Aorta (tissue), 5 donors: ENCODE measurements around the gene PTPMT1. TPM values are rescaled to one million over a fixed set of nuclear protein-coding genes. Genes with fewer than 3 reads are reported as not detected.

Experiments used
- ATAC-seq: fragments of 200-7000 bp; cut with Tn5 transposase; one replicate; pipeline ENCODE4 v1.9.1; 2022; ENCODE audit warnings: moderate library complexity; ENCODE audit not compliant: low FRiP score
- DNase-seq, 2 donors: peaks; one replicate each; pipeline ENCODE4 v3.0.0-alpha.2; 2020
- H3K27ac ChIP-seq, 2 donors: one replicate each; pipeline ENCODE4 v1.5.1; 2013; ENCODE audit warnings: low read length in 2 of 2, mild to moderate bottlenecking in 2 of 2, moderate library complexity in 2 of 2, control low read depth in 1 of 2, inconsistent platforms in 1 of 2, low read depth in 1 of 2
- H3K27me3 ChIP-seq, 2 donors: one replicate each; pipeline ENCODE4 v1.6.1; 2013; ENCODE audit warnings: control low read depth in 1 of 2, low read length in 1 of 2, mild to moderate bottlenecking in 1 of 2, moderate library complexity in 1 of 2; ENCODE audit not compliant: insufficient read depth in 2 of 2, control insufficient read depth in 1 of 2
- H3K36me3 ChIP-seq, 2 donors: one replicate each; pipeline ENCODE4 v1.6.1; 2013; ENCODE audit warnings: control low read depth in 1 of 2, low read length in 1 of 2, mild to moderate bottlenecking in 1 of 2; ENCODE audit not compliant: insufficient read depth in 2 of 2, control insufficient read depth in 1 of 2
- H3K4me1 ChIP-seq, 2 donors: one replicate each; pipeline ENCODE4 v1.6.1; 2013; ENCODE audit warnings: low read length in 2 of 2, control low read depth in 1 of 2, mild to moderate bottlenecking in 1 of 2, moderate library complexity in 1 of 2; ENCODE audit not compliant: insufficient read depth in 2 of 2, control insufficient read depth in 1 of 2
- H3K4me3 ChIP-seq, 2 donors: one replicate each; pipeline ENCODE4 v1.5.1; 2013; ENCODE audit warnings: low read length in 2 of 2, control low read depth in 1 of 2, mild to moderate bottlenecking in 1 of 2
- H3K9me3 ChIP-seq: one replicate; pipeline ENCODE4 v1.6.1; 2013; ENCODE audit warnings: mild to moderate bottlenecking, low read length; ENCODE audit not compliant: control insufficient read depth
- WGBS, 2 donors: extraction: QIAGEN DNeasy Blood & Tissue Kit; methylation state at CpG; one replicate each; pipeline ENCODE4 v1.1.7; 2013; 5-methylcytosine and 5-hydroxymethylcytosine counted together
- intact Hi-C, 2 donors: fragments of 100-400 bp; cut with DNase I; formaldehyde crosslinking; loops; one replicate each; pipeline versions ENCODE4 v1.14.2 to v1.15.0; 2022
- polyA plus RNA-seq, 2 donors: library from polyadenylated mRNA; stranded (reverse); fragments of 200-250 nt; gene quantifications; one replicate each; pipeline ENCODE4 v1.2.3, GENCODE V29; 2013
- total RNA-seq, 2 donors: library from RNA; stranded (reverse); fragmentation: NEBNext Ultra II Directional; extraction: Animal tissue kit (Norgen Biotek cat#: 25700); gene quantifications; one replicate each; pipeline ENCODE4 v1.2.1, GENCODE V29; 2021
- donor health status: healthy with polysubstance abuse.
- donor health status: Bipolar disorder and iron deficiency.
- donor health status: DM: no; HTN: no; CAD: no.
- donor health status: DM: no; HTN: no; CAD: no.
- donor health status: DM: yes; HTN: yes; CAD: no.

PTPMT1 gene
- total and polyA plus RNA-seq, 4 donors: 25.6 to 51.5 (median 36.0) TPM

- WGBS, 2 donors: 58 to 60% methylated on average over 3 of the region's 3 CpGs
- no peaks in the 10 kb centered on the region for H3K4me1 ChIP-seq
- no peak overlapping the region for H3K4me3 ChIP-seq
- DNase-seq (no peak), ATAC-seq (no peak)
- H3K27me3 ChIP-seq: no peaks in the 10 kb centered on the region
- H3K27ac ChIP-seq: no peak overlapping the region
- intact Hi-C loops: no loop called here
- H3K36me3 ChIP-seq: no peaks in the 10 kb centered on the region
- no peaks in the 10 kb centered on the region for H3K9me3 ChIP-seq
These were observed 52.0 kb downstream of the PTPMT1 start for GRCh38 chr11:47617417-47617809.

- WGBS, 2 donors: 84 to 91% methylated on average over 2 of the region's 2 CpGs
- H3K27me3 ChIP-seq: no peaks in the 10 kb centered on the region
- no peaks in the 10 kb centered on the region for H3K9me3 ChIP-seq
- no peaks in the 10 kb centered on the region for H3K36me3 ChIP-seq
- intact Hi-C loops: no loop called here
- no peak overlapping the region for H3K4me3 ChIP-seq
- H3K4me1 ChIP-seq: no peaks in the 10 kb centered on the region
- no peak for ATAC-seq
- no peak overlapping the region for H3K27ac ChIP-seq
- no peak for DNase-seq
These were observed 55.5 kb downstream of the PTPMT1 start for GRCh38 chr11:47620836-47621378.

Other genes starting within 250 kb of the PTPMT1 start
- under 1 TPM; 0.15 to 0.42 TPM for gene MYBPC3, start 212.9 kb upstream of the PTPMT1 start, total RNA-seq
- gene MYBPC3, start 212.9 kb upstream of the PTPMT1 start, polyA plus RNA-seq: 1 to 10 TPM in 1 of 2 donors, under 1 TPM in 1; 0.03 to 1.9 TPM
- gene SPI1, start 187.1 kb upstream of the PTPMT1 start, total RNA-seq: 10 to 100 TPM; 41.0 to 56.0 TPM
- 10 to 100 TPM in 1 of 2 donors, 1 to 10 TPM in 1; 6.3 to 37.8 TPM for gene SPI1, start 187.1 kb upstream of the PTPMT1 start, polyA plus RNA-seq
- gene SLC39A13, start 157.0 kb upstream of the PTPMT1 start, total RNA-seq: 10 to 100 TPM; 75.1 to 88.9 TPM
- 100 to 1,000 TPM in 1 of 2 donors, 10 to 100 TPM in 1; 34.7 to 118 TPM for gene SLC39A13, start 157.0 kb upstream of the PTPMT1 start, polyA plus RNA-seq
- gene PSMC3, start 139.2 kb upstream of the PTPMT1 start, total RNA-seq: 100 to 1,000 TPM in 1 of 2 donors, 10 to 100 TPM in 1; 84.2 to 117 TPM
- gene PSMC3, start 139.2 kb upstream of the PTPMT1 start, polyA plus RNA-seq: 100 to 1,000 TPM; 181 to 204 TPM
- under 1 TPM; 0.66 to 0.71 TPM for gene RAPSN, start 116.5 kb upstream of the PTPMT1 start, total RNA-seq
- under 1 TPM in 1 of 2 donors, not detected in 1; 0.46 TPM for gene RAPSN, start 116.5 kb upstream of the PTPMT1 start, polyA plus RNA-seq
- gene CELF1, start 12.5 kb upstream of the PTPMT1 start, total RNA-seq: 100 to 1,000 TPM in 1 of 2 donors, 10 to 100 TPM in 1; 98.5 to 114 TPM
- 10 to 100 TPM; 11.3 to 17.7 TPM for gene CELF1, start 12.5 kb upstream of the PTPMT1 start, polyA plus RNA-seq
- gene KBTBD4, start 13.4 kb downstream of the PTPMT1 start, total RNA-seq: 10 to 100 TPM; 11.1 to 13.5 TPM
- 10 to 100 TPM in 1 of 2 donors, 1 to 10 TPM in 1; 8.9 to 13.3 TPM for gene KBTBD4, start 13.4 kb downstream of the PTPMT1 start, polyA plus RNA-seq
- gene NDUFS3, start 13.5 kb downstream of the PTPMT1 start, total RNA-seq: 10 to 100 TPM; 52.2 to 56.2 TPM
- 100 to 1,000 TPM in 1 of 2 donors, 10 to 100 TPM in 1; 80.3 to 106 TPM for gene NDUFS3, start 13.5 kb downstream of the PTPMT1 start, polyA plus RNA-seq
- 1 to 10 TPM; 1.7 to 4.8 TPM for gene FAM180B, start 21.1 kb downstream of the PTPMT1 start, total RNA-seq
- under 1 TPM in 1 of 2 donors, not detected in 1; 0.38 TPM for gene FAM180B, start 21.1 kb downstream of the PTPMT1 start, polyA plus RNA-seq
- gene C1QTNF4, start 28.8 kb downstream of the PTPMT1 start, total RNA-seq: 1 to 10 TPM; 2.3 TPM
- 1 to 10 TPM in 1 of 2 donors, under 1 TPM in 1; 0.63 to 3.1 TPM for gene C1QTNF4, start 28.8 kb downstream of the PTPMT1 start, polyA plus RNA-seq
- gene MTCH2, start 77.0 kb downstream of the PTPMT1 start, total RNA-seq: 10 to 100 TPM; 34.8 to 43.7 TPM
- 10 to 100 TPM; 28.6 to 47.8 TPM for gene MTCH2, start 77.0 kb downstream of the PTPMT1 start, polyA plus RNA-seq
- gene AGBL2, start 149.8 kb downstream of the PTPMT1 start, total RNA-seq: 1 to 10 TPM in 1 of 2 donors, under 1 TPM in 1; 0.75 to 2.0 TPM
- gene AGBL2, start 149.8 kb downstream of the PTPMT1 start, polyA plus RNA-seq: 1 to 10 TPM in 1 of 2 donors, not detected in 1; 1.6 TPM
- 100 to 1,000 TPM; 122 to 140 TPM for gene FNBP4, start 201.7 kb downstream of the PTPMT1 start, total RNA-seq
- 10 to 100 TPM in 1 of 2 donors, 1 to 10 TPM in 1; 8.1 to 65.3 TPM for gene FNBP4, start 201.7 kb downstream of the PTPMT1 start, polyA plus RNA-seq